Retinal pigment epithelial cell (primary cell): ENCODE data around the gene ARHGEF40.

Source experiments
- DNase-seq: peaks from one replicate; pipeline ENCODE4 v3.0.0-alpha.2; 2010; ENCODE audit warnings: low read depth
- H3K4me3 ChIP-seq: 2 replicates; pipeline ENCODE4 v1.5.1; 2011; ENCODE audit warnings: mild to moderate bottlenecking, low read length, control low read depth, moderate library complexity
- CTCF ChIP-seq: conservative IDR thresholded peaks from 2 replicates; pipeline ENCODE4 v1.5.1; 2011; ENCODE audit warnings: low read depth, low read length, control low read depth, inconsistent platforms

Gene ARHGEF40

GRCh38 chr14:21048638-21049037 is 21.5 kb upstream of the ARHGEF40 start:
- no peak for DNase-seq
- TF ChIP-seq CTCF, result no peak

GRCh38 chr14:21049271-21049673 is 20.8 kb upstream of the ARHGEF40 start:
- no peak overlapping the region for H3K4me3 ChIP-seq
- no peak for TF ChIP-seq CTCF
- DNase-seq, result no peak

More at GRCh38 chr14:21048638-21049037, 21.5 kb upstream of the ARHGEF40 start:
- no peak overlapping the region for H3K4me3 ChIP-seq

DNA sequence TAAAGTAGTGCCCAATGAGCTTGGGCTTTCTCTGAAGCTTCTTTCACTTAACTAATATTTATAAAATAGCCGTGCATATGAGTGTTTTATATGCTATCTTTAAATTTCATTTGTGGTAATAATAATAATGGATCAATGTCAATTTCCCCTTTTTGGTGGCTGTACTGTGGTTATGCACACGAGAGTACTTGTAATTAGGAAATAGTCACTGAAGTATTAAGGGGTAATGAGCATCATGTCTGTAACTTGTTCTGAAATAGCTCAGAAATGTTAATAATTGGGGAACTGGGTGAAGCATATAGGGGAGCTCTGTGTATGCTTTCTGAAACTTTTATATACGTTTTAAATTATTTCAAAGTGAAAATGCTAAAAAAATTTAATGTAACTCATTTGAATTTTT is 19.5 kb upstream of the ARHGEF40 start:
- H3K4me3 ChIP-seq, result no peak overlapping the region
- TF ChIP-seq CTCF, result no peak
- no peak for DNase-seq

- no peak for DNase-seq
- no peak for TF ChIP-seq CTCF
Observed at GRCh38 chr14:21053184-21054122, 16.7 kb upstream of the ARHGEF40 start.

GRCh38 chr14:21054123-21054767 is 15.9 kb upstream of the ARHGEF40 start:
- DNase-seq, result no peak
- TF ChIP-seq CTCF, result no peak
- no peak overlapping the region for H3K4me3 ChIP-seq

More at GRCh38 chr14:21053184-21054122, 16.7 kb upstream of the ARHGEF40 start:
- no peak overlapping the region for H3K4me3 ChIP-seq

DNA sequence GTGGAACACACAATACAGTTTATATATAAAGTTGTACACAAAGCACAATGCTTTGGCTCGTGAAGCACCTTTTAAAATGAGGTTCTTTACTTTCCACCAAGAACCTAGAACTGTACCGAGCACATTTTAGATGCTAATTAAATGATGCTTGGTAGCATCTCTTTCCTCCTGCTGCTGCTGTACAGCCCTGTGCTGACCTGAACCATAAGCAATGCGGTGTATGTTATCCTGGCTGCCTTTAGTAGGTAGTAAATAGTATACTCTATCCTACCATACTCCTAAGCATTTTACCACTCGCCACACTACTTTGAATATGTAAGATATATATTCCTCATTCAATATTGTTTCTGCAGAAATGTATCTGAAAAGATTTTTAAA is 15.3 kb upstream of the ARHGEF40 start:
- no peak for TF ChIP-seq CTCF
- no peak for DNase-seq
- H3K4me3 ChIP-seq, result no peak overlapping the region
